Aorta (tissue), 5 donors: ENCODE data around the gene TMEM134. TPM values are rescaled to one million over a fixed set of nuclear protein-coding genes. Genes with fewer than 3 reads are reported as not detected.
A peak's percentile ranks its signal among the peaks of the same experiment; 100 is the strongest.
"Not testable (repeated sequence)": the region's sequence is repeated elsewhere in the genome, so short reads cannot be mapped to it uniquely, and the experiment has no call there.

Source experiments
- ATAC-seq: fragments of 200-7000 bp; cut with Tn5 transposase; one replicate; pipeline ENCODE4 v1.9.1; 2022; ENCODE audit warnings: moderate library complexity; ENCODE audit not compliant: low FRiP score
- DNase-seq, 2 donors: peaks; one replicate each; pipeline ENCODE4 v3.0.0-alpha.2; 2020
- H3K27ac ChIP-seq, 2 donors: one replicate each; pipeline ENCODE4 v1.5.1; 2013; ENCODE audit warnings: low read length in 2 of 2, mild to moderate bottlenecking in 2 of 2, moderate library complexity in 2 of 2, control low read depth in 1 of 2, inconsistent platforms in 1 of 2, low read depth in 1 of 2
- H3K27me3 ChIP-seq, 2 donors: one replicate each; pipeline ENCODE4 v1.6.1; 2013; ENCODE audit warnings: control low read depth in 1 of 2, low read length in 1 of 2, mild to moderate bottlenecking in 1 of 2, moderate library complexity in 1 of 2; ENCODE audit not compliant: insufficient read depth in 2 of 2, control insufficient read depth in 1 of 2
- H3K36me3 ChIP-seq, 2 donors: one replicate each; pipeline ENCODE4 v1.6.1; 2013; ENCODE audit warnings: control low read depth in 1 of 2, low read length in 1 of 2, mild to moderate bottlenecking in 1 of 2; ENCODE audit not compliant: insufficient read depth in 2 of 2, control insufficient read depth in 1 of 2
- H3K4me1 ChIP-seq, 2 donors: one replicate each; pipeline ENCODE4 v1.6.1; 2013; ENCODE audit warnings: low read length in 2 of 2, control low read depth in 1 of 2, mild to moderate bottlenecking in 1 of 2, moderate library complexity in 1 of 2; ENCODE audit not compliant: insufficient read depth in 2 of 2, control insufficient read depth in 1 of 2
- H3K4me3 ChIP-seq, 2 donors: one replicate each; pipeline ENCODE4 v1.5.1; 2013; ENCODE audit warnings: low read length in 2 of 2, control low read depth in 1 of 2, mild to moderate bottlenecking in 1 of 2
- H3K9me3 ChIP-seq: one replicate; pipeline ENCODE4 v1.6.1; 2013; ENCODE audit warnings: mild to moderate bottlenecking, low read length; ENCODE audit not compliant: control insufficient read depth
- WGBS, 2 donors: extraction: QIAGEN DNeasy Blood & Tissue Kit; methylation state at CpG; one replicate each; pipeline ENCODE4 v1.1.7; 2013; 5-methylcytosine and 5-hydroxymethylcytosine counted together
- intact Hi-C, 2 donors: fragments of 100-400 bp; cut with DNase I; formaldehyde crosslinking; loops; one replicate each; pipeline versions ENCODE4 v1.14.2 to v1.15.0; 2022
- polyA plus RNA-seq, 2 donors: library from polyadenylated mRNA; stranded (reverse); fragments of 200-250 nt; gene quantifications; one replicate each; pipeline ENCODE4 v1.2.3, GENCODE V29; 2013
- total RNA-seq, 2 donors: library from RNA; stranded (reverse); fragmentation: NEBNext Ultra II Directional; extraction: Animal tissue kit (Norgen Biotek cat#: 25700); gene quantifications; one replicate each; pipeline ENCODE4 v1.2.1, GENCODE V29; 2021
- donor health status: healthy with polysubstance abuse.
- donor health status: Bipolar disorder and iron deficiency.
- donor health status: DM: no; HTN: no; CAD: no.
- donor health status: DM: no; HTN: no; CAD: no.
- donor health status: DM: yes; HTN: yes; CAD: no.

TMEM134 gene
- total and polyA plus RNA-seq, 4 donors = 20.0 to 63.2 (median 35.9) TPM

GRCh38 chr11:67469508-67469811 lies 409 bp upstream of the TMEM134 start:
- Histone ChIP-seq H3K9me3 (no peaks in the 10 kb centered on the region), H3K27me3 (no peaks in the 10 kb centered on the region), H3K36me3 (no peaks in the 10 kb centered on the region), H3K27ac (peak overlapping the region in 1 of 2 donors; percentile 46), H3K4me3 (peak overlapping the region; percentile 7 to 65), H3K4me1 (no peaks in the 10 kb centered on the region)
- DNase-seq (no peak), ATAC-seq (no peak)
- WGBS, 2 donors = 5 to 6% methylated on average over 9 of the region's 9 CpGs
- intact Hi-C loops = loop anchor here (5.0 kb wide), 2 partner anchors 38 to 67 kb away; partner anchors contain the start of genes PPP1CA (in 2 of the 2), TBC1D10C (in 2 of the 2), CDK2AP2 (in 1 of the 2) and PITPNM1 (in 1 of the 2)

DNA sequence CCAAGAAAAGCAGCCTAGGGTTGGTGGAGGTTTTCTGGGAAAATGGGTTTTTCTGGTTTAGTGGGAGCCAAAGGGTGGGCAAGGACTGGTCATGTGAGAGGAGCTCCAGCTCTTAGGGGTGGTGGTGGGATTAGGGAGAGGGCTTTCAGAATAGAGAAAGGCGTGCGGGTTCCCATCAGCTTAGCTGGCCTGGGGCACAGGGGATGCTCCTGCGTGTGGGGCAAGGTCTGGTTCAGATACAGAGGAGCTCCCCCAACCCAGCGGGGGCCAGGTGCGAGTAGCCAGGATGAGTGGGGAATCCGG lies 644 bp downstream of the TMEM134 start:
- no peaks in the 10 kb centered on the region for H3K27me3 ChIP-seq
- peak overlapping the region; percentile 13 to 90 for H3K4me3 ChIP-seq
- H3K27ac ChIP-seq = peak overlapping the region in 1 of 2 donors; percentile 15
- H3K36me3 ChIP-seq = no peaks in the 10 kb centered on the region
- intact Hi-C loops = loop anchor here (5.0 kb wide), 2 partner anchors 39 to 66 kb away; partner anchors contain the start of genes PPP1CA (in 2 of the 2), TBC1D10C (in 2 of the 2), CDK2AP2 (in 1 of the 2) and PITPNM1 (in 1 of the 2)
- DNase-seq = no peak
- ATAC-seq = no peak
- no peaks in the 10 kb centered on the region for H3K9me3 ChIP-seq
- WGBS, 2 donors = 2 to 3% methylated on average over 6 of the region's 6 CpGs
- no peaks in the 10 kb centered on the region for H3K4me1 ChIP-seq

DNA sequence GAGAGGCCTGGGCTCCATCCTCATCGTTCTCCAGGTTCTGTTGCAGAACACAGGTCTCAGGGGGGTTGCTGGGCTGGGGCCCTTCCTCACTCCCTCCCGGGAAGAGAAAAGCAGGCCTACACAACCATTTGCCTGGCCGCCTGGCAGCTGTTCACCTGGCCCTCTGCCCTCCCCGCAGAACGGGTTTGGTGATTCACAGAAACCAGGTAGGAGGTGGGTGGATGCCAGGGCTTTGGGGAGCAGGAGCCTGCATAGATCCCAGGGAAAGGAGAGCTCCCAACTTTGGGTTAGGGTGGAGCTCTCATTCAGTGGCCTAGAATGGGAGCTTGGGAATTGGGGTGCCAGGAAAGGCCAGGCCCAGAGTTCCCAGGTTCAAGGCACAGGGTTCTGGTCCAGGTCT lies 995 bp downstream of the TMEM134 start:
- Histone ChIP-seq H3K4me1 (no peaks in the 10 kb centered on the region), H3K4me3 (peak overlapping the region in 1 of 2 donors; percentile 90), H3K27me3 (no peaks in the 10 kb centered on the region), H3K27ac (no peak overlapping the region), H3K9me3 (no peaks in the 10 kb centered on the region), H3K36me3 (no peaks in the 10 kb centered on the region)
- no peak for ATAC-seq
- WGBS, 2 donors = 10 to 15% methylated on average over 5 of the region's 5 CpGs
- DNase-seq = no peak
- intact Hi-C loops = loop anchor here (5.0 kb wide), 2 partner anchors 39 to 66 kb away; partner anchors contain the start of genes PPP1CA (in 2 of the 2), TBC1D10C (in 2 of the 2), CDK2AP2 (in 1 of the 2) and PITPNM1 (in 1 of the 2)

DNA sequence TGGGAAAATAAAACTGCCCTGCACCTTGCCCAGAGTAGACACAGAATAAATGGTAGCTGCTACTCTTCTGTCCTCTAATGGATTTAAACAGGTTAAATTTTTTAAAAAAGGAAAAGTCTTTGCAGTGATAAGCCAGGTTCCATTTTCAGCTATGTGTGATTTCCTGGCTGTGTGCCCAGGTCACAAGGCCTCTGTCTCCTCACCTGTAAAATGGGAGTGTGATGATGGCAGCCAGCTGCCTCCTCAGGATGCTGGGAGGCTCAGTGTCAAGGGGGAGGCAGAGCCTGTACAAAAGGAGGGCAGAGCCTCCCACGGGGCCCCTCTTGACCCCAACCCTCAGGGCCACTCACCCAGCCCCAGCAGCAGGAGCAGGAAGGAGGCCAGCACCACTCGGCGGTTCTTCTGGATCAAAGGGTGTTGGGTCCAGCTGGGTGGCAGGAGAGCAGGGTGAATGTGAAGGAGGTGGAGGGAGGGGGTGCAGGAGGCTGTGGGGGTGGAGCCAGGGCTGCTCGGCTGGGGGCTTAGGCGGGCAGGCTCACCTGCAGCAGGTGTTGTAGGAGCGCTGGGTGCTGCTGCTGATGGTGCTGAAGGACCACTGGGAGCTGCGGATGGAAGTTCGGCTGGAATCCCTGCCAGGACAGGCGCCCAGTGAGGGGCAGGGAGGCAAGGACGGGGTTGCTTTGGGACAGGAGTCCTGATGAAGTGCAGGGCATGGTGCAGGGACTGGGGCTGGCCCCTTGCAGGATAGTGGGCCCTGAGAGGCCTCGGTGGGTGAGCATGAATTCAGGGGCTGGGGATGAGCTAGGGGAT lies 1.9 kb downstream of the TMEM134 start:
- intact Hi-C loops = loop anchor here (5.0 kb wide), 2 partner anchors 40 to 65 kb away; partner anchors contain the start of genes PPP1CA (in 2 of the 2), TBC1D10C (in 2 of the 2), CDK2AP2 (in 1 of the 2) and PITPNM1 (in 1 of the 2)
- Histone ChIP-seq H3K4me3 (no peak overlapping the region), H3K27ac (no peak overlapping the region), H3K36me3 (no peaks in the 10 kb centered on the region), H3K27me3 (no peaks in the 10 kb centered on the region), H3K4me1 (no peaks in the 10 kb centered on the region), H3K9me3 (no peaks in the 10 kb centered on the region)
- no peak for ATAC-seq
- DNase-seq = no peak
- WGBS, 2 donors = 74 to 75% methylated on average over 11 of the region's 11 CpGs

GRCh38 chr11:67466367-67466766 lies 2.7 kb downstream of the TMEM134 start:
- H3K4me1 ChIP-seq = no peaks in the 10 kb centered on the region
- WGBS, 2 donors = 62 to 69% methylated on average over 5 of the region's 5 CpGs

DNA sequence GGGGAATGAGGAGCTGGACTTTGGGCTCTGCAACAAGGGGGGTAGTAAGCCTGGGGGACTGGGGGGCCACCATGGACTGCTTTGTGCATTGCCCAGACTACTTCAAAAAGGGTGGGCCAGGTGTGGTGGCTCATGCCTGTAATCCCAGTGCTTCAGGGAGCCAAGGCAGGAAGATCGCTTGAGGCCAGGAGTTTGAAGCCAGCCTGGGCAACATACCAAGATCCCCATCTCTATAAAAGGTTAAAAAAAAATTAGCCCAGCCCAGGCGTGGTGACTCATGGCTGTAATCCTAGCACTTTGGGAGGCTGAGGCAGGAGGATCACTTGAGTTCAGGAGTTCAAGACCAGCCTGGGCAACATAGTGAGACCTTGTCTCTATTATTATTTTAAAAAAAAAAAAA lies 3.5 kb downstream of the TMEM134 start:
- not testable (repeated sequence) for H3K27ac ChIP-seq, H3K36me3 ChIP-seq, H3K4me3 ChIP-seq, H3K9me3 ChIP-seq, ATAC-seq, H3K4me1 ChIP-seq, H3K27me3 ChIP-seq, DNase-seq
- intact Hi-C loops = loop anchor here (5.0 kb wide), 2 partner anchors 42 to 63 kb away; partner anchors contain the start of genes PPP1CA (in 2 of the 2), TBC1D10C (in 2 of the 2), CDK2AP2 (in 1 of the 2) and PITPNM1 (in 1 of the 2)
- WGBS, 2 donors = 20 to 25% methylated on average over 2 of the region's 2 CpGs

More at GRCh38 chr11:67466367-67466766, 2.7 kb downstream of the TMEM134 start:
- H3K27ac ChIP-seq = no peak overlapping the region
- H3K4me3 ChIP-seq = no peak overlapping the region
- H3K36me3 ChIP-seq = no peaks in the 10 kb centered on the region
- no peaks in the 10 kb centered on the region for H3K27me3 ChIP-seq
- ATAC-seq (no peak), DNase-seq (no peak)
- H3K9me3 ChIP-seq = no peaks in the 10 kb centered on the region
- intact Hi-C loops = loop anchor here (5.0 kb wide), 2 partner anchors 41 to 64 kb away; partner anchors contain the start of genes PPP1CA (in 2 of the 2), TBC1D10C (in 2 of the 2), CDK2AP2 (in 1 of the 2) and PITPNM1 (in 1 of the 2)

GRCh38 chr11:67465189-67465510 lies 3.9 kb downstream of the TMEM134 start:
- Histone ChIP-seq H3K36me3 (no peaks in the 10 kb centered on the region), H3K4me3 (peak overlapping the region; percentile 18 to 49), H3K27ac (peak overlapping the region in 1 of 2 donors; percentile 49), H3K27me3 (no peaks in the 10 kb centered on the region), H3K4me1 (no peaks in the 10 kb centered on the region), H3K9me3 (no peaks in the 10 kb centered on the region)
- 49 to 57% methylated on average over 3 of the region's 3 CpGs for WGBS, 2 donors
- intact Hi-C loops = loop anchor here (5.0 kb wide), 2 partner anchors 42 to 63 kb away; partner anchors contain the start of genes PPP1CA (in 2 of the 2), TBC1D10C (in 2 of the 2), CDK2AP2 (in 1 of the 2) and PITPNM1 (in 1 of the 2)
- ATAC-seq = no peak
- DNase-seq = no peak

DNA sequence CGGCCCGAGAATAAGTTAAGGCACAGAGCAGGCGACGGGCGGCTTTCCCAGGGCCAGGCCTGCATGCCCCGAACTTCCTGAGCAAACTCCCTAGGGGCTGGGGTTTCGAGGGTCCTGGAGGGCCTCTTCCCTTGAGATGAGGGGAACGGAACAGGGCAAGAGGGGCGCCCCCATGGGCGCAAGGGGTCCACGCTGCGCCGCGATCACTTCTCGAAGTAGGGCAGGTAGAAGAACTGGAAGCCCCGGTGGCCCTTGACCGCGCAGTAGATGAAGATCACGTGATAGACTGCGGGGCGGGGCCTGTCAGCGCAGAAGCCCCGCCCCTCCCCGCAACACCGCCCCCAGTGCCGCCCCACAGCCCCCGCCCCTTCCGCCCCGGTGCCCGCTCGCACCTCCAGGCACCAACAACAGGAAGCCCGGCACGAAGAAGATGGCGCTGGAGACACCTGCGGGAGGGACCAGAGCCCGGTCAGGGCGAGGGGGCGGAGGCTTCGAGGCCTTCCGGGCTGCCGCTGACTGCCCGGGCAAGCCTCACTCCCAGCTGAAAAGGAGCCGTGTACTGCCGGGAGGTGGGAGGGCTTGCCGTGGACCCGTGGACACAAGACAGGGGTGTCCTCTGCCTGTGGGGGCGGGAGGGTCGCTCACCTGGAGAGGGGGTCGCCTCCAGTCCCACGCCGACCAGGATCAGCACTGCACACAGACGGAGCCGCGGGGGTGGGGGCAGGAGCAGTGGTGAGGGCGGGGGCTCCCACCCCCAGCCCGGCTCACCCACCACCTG lies 4.5 kb downstream of the TMEM134 start:
- H3K9me3 ChIP-seq = no peaks in the 10 kb centered on the region
- peak; percentile 89 for ATAC-seq
- peak overlapping the region in 1 of 2 donors; percentile 85 for H3K27ac ChIP-seq
- WGBS, 2 donors = 19 to 29% methylated on average over 39 to 56 of the region's 56 CpGs
- peak; percentile 93 to 95 for DNase-seq
- H3K4me1 ChIP-seq = no peaks in the 10 kb centered on the region
- H3K27me3 ChIP-seq = no peaks in the 10 kb centered on the region
- peak overlapping the region; percentile 18 to 49 for H3K4me3 ChIP-seq
- H3K36me3 ChIP-seq = no peaks in the 10 kb centered on the region
- intact Hi-C loops = loop anchor here (5.0 kb wide), 2 partner anchors 43 to 62 kb away; partner anchors contain the start of genes PPP1CA (in 2 of the 2), TBC1D10C (in 2 of the 2), CDK2AP2 (in 1 of the 2) and PITPNM1 (in 1 of the 2)
